Thyroid gland (tissue), 4 donors: ENCODE measurements around the gene TYW1B.
"Not testable (repeated sequence)": the region's sequence is repeated elsewhere in the genome, so short reads cannot be mapped to it uniquely, and the experiment has no call there.

Source experiments
- POLR2A ChIP-seq, 2 donors: fragments of 450-650 bp; IDR thresholded peaks; one replicate each; pipeline ENCODE4 v1.6.1; 2017; ENCODE audit warnings: antibody characterized with exemption in 2 of 2, mild to moderate bottlenecking in 2 of 2, moderate library complexity in 1 of 2
- TF ChIP-seq, protein P1 (sequence below), 6 experiments: fragments of 200-600 bp in 3 of 6; fragments of 450-650 bp in 3 of 6; sonication (generic) in 3 of 6; IDR thresholded peaks; one replicate each; pipeline ENCODE4 v1.5.1; 2016 to 2019; ENCODE audit warnings: antibody characterized with exemption in 6 of 6, mild to moderate bottlenecking in 2 of 6, inconsistent platforms in 1 of 6, moderate library complexity in 1 of 6

DNA sequence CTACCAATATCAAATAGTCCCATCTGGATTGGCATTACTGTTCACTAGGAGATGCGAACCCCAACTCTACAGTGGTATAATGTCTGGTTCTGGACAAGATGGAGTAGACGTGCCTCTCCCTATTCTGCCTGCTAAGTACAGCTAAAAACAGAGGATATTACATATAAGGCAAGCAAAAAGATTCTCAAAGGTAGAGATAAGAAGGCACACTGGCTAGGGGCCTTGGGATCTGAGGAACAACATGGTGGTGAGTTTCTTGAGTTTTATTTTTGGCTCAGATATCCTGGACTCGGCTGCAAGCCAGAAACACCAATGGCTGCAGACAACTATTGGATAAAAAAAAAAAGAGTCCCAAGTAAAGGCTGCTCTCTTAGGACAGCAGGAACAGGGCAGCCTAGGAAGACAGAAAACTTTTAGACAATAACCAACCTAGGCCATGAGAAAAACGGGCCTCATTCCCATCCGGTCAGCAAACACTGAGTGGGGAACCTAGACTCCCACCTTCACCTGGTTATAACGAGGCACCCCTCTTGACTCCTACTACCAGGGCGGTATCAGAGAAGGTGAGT is 222.1 kb downstream of the TYW1B start:
- TF ChIP-seq, protein P1, sequence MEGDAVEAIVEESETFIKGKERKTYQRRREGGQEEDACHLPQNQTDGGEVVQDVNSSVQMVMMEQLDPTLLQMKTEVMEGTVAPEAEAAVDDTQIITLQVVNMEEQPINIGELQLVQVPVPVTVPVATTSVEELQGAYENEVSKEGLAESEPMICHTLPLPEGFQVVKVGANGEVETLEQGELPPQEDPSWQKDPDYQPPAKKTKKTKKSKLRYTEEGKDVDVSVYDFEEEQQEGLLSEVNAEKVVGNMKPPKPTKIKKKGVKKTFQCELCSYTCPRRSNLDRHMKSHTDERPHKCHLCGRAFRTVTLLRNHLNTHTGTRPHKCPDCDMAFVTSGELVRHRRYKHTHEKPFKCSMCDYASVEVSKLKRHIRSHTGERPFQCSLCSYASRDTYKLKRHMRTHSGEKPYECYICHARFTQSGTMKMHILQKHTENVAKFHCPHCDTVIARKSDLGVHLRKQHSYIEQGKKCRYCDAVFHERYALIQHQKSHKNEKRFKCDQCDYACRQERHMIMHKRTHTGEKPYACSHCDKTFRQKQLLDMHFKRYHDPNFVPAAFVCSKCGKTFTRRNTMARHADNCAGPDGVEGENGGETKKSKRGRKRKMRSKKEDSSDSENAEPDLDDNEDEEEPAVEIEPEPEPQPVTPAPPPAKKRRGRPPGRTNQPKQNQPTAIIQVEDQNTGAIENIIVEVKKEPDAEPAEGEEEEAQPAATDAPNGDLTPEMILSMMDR (IDR thresholded peaks at IDR 0.05): not testable (repeated sequence)
- TF ChIP-seq POLR2A (IDR thresholded peaks at IDR 0.05): not testable (repeated sequence)
